OCI-LY1 (cell line): ENCODE results near the gene CEP250.

Experiments used
- H2AFZ ChIP-seq: fragments of 200-600 bp; sonication (generic), shearing (Covaris generic); 2 replicates; pipeline ENCODE4 v1.6.0; 2014; ENCODE audit warnings: antibody characterized with exemption, mild to moderate bottlenecking, low read length
- H3F3A ChIP-seq: fragments of 200-600 bp; sonication (generic), shearing (Covaris generic); 2 replicates; pipeline ENCODE4 v1.6.0; 2014; ENCODE audit warnings: mild to moderate bottlenecking, antibody characterized with exemption, low read length, moderate library complexity; ENCODE audit not compliant: insufficient read depth
- H3K27ac ChIP-seq: fragments of 200-600 bp; sonication (generic); 2 replicates; pipeline ENCODE4 v1.5.1; 2014; ENCODE audit warnings: low read length, mixed run types, mild to moderate bottlenecking, low read depth; ENCODE audit not compliant: poor library complexity, severe bottlenecking
- H3K27me3 ChIP-seq: fragments of 200-600 bp; sonication (generic); 2 replicates; pipeline ENCODE4 v1.6.0; 2014; ENCODE audit warnings: antibody characterized with exemption, mild to moderate bottlenecking, low read length, moderate library complexity; ENCODE audit not compliant: insufficient read depth
- H3K36me3 ChIP-seq: fragments of 200-600 bp; sonication (generic); 2 replicates; pipeline ENCODE4 v1.6.1; 2014; ENCODE audit warnings: mild to moderate bottlenecking, antibody characterized with exemption, low read length, moderate library complexity, mixed read lengths; ENCODE audit not compliant: insufficient read depth
- H3K4me1 ChIP-seq: fragments of 200-600 bp; sonication (generic); 2 replicates; pipeline ENCODE4 v1.5.1; 2014; ENCODE audit warnings: mild to moderate bottlenecking, low read length, moderate library complexity; ENCODE audit not compliant: insufficient read depth, severe bottlenecking
- H3K4me2 ChIP-seq: fragments of 200-600 bp; sonication (generic), shearing (Covaris generic); 2 replicates; pipeline ENCODE4 v1.6.1; 2014; ENCODE audit warnings: low read length
- H3K4me3 ChIP-seq: fragments of 200-600 bp; sonication (generic); 2 replicates; pipeline ENCODE4 v1.5.1; 2014; ENCODE audit warnings: low read length, low read depth, mild to moderate bottlenecking, mixed read lengths; ENCODE audit not compliant: poor library complexity, severe bottlenecking
- H3K79me2 ChIP-seq: fragments of 200-600 bp; shearing (Covaris generic); 2 replicates; pipeline ENCODE4 v1.6.1; 2016; ENCODE audit warnings: mixed run types, low read length, mixed read lengths; ENCODE audit not compliant: insufficient read depth
- H3K9ac ChIP-seq: fragments of 200-600 bp; sonication (generic), shearing (Covaris generic); 2 replicates; pipeline ENCODE4 v1.6.1; 2014; ENCODE audit warnings: mild to moderate bottlenecking, low read length, mixed read lengths
- H3K9me2 ChIP-seq: fragments of 200-600 bp; sonication (generic), shearing (Covaris generic); 2 replicates; pipeline ENCODE4 v1.6.1; 2014; ENCODE audit warnings: low read depth, mild to moderate bottlenecking, low read length, mixed read lengths
- H3K9me3 ChIP-seq: fragments of 200-600 bp; shearing (Covaris generic); 2 replicates; pipeline ENCODE4 v1.6.1; 2014; ENCODE audit warnings: low read length, mixed read lengths
- H4K20me1 ChIP-seq: fragments of 200-600 bp; sonication (generic), shearing (Covaris generic); 2 replicates; pipeline ENCODE4 v1.6.0; 2016; ENCODE audit warnings: mild to moderate bottlenecking, low read length; ENCODE audit not compliant: insufficient read depth
- CTCF ChIP-seq: fragments of 200-600 bp; sonication (generic), shearing (Covaris generic); IDR thresholded peaks from 2 replicates; pipeline ENCODE4 v1.5.1; 2017; ENCODE audit warnings: mild to moderate bottlenecking, antibody characterized with exemption, low read length, moderate library complexity, mixed read lengths
- EZH2 ChIP-seq: fragments of 200-600 bp; sonication (generic), shearing (Covaris generic); IDR thresholded peaks from 2 replicates; pipeline ENCODE4 v1.8.0; 2017; ENCODE audit warnings: borderline replicate concordance, mixed run types, mild to moderate bottlenecking, antibody characterized with exemption, low read length, moderate library complexity, mixed read lengths

The CEP250 gene

GRCh38 chr20:35474303-35474871 lies 19.0 kb downstream of the CEP250 start:
- Histone ChIP-seq H3F3A (no peaks in the 10 kb centered on the region), H3K9ac (no peak overlapping the region), H3K9me2 (no peaks in the 10 kb centered on the region), H3K4me1 (peaks cover 9% of the 10 kb centered on the region), H3K27me3 (no peaks in the 10 kb centered on the region), H4K20me1 (no peaks in the 10 kb centered on the region), H3K36me3 (peaks cover 90% of the 10 kb centered on the region), H3K9me3 (no peaks in the 10 kb centered on the region), H3K79me2 (no peaks in the 10 kb centered on the region), H2AFZ (no peak overlapping the region), H3K4me3 (no peak overlapping the region), H3K27ac (no peak overlapping the region), H3K4me2 (no peak overlapping the region)
- TF ChIP-seq EZH2 (no peak), CTCF (no peak)

- Histone ChIP-seq H3K9me2 (no peaks in the 10 kb centered on the region), H3K4me1 (peaks cover 12% of the 10 kb centered on the region), H3K9ac (no peak overlapping the region), H3K4me2 (no peak overlapping the region), H3K27ac (no peak overlapping the region), H3K79me2 (no peaks in the 10 kb centered on the region), H3K36me3 (peaks cover 94% of the 10 kb centered on the region), H3F3A (peaks cover 3% of the 10 kb centered on the region; the same call in 1 of the 2 replicates), H3K27me3 (no peaks in the 10 kb centered on the region), H3K9me3 (no peaks in the 10 kb centered on the region), H4K20me1 (no peaks in the 10 kb centered on the region), H3K4me3 (no peak overlapping the region), H2AFZ (no peak overlapping the region)
- TF ChIP-seq CTCF = no peak
Measured at GRCh38 chr20:35476288-35476687, 20.9 kb downstream of the CEP250 start.

- TF ChIP-seq EZH2 = no peak
- TF ChIP-seq CTCF = peak; percentile 77
- Histone ChIP-seq H3K4me1 (peaks cover 12% of the 10 kb centered on the region), H3K9me3 (no peaks in the 10 kb centered on the region; the same call in 1 of the 2 replicates), H3K27ac (peak overlapping the region; percentile 23), H3F3A (peaks cover 3% of the 10 kb centered on the region; the same call in 1 of the 2 replicates), H3K9me2 (no peaks in the 10 kb centered on the region), H2AFZ (no peak overlapping the region), H3K4me3 (no peak overlapping the region), H3K27me3 (no peaks in the 10 kb centered on the region), H3K36me3 (peaks cover 79% of the 10 kb centered on the region), H4K20me1 (no peaks in the 10 kb centered on the region), H3K4me2 (no peak overlapping the region), H3K79me2 (no peaks in the 10 kb centered on the region), H3K9ac (no peak overlapping the region)
Measured at GRCh38 chr20:35478804-35479472, 23.5 kb downstream of the CEP250 start.
